Stimulated activated CD4-positive, alpha-beta T cell treated with anti-CD3 and anti-CD28 coated beads, Interleukin-2, amount 100 ng/mL, for 4 hours (primary cell): ENCODE measurements around the gene SLC44A5.

Experiments
- DNase-seq: peaks from one replicate; pipeline ENCODE4 v3.0.0-alpha.2; 2020; ENCODE audit warnings: low read depth

SLC44A5 gene

GRCh38 chr1:75588779-75589475 lies 22.0 kb downstream of the SLC44A5 start:
- no peak for DNase-seq

- DNase-seq, result no peak
Measured at GRCh38 chr1:75587692-75588091, 23.2 kb downstream of the SLC44A5 start.

- no peak for DNase-seq
Measured at GRCh38 chr1:75583282-75583681, 27.6 kb downstream of the SLC44A5 start.

DNA sequence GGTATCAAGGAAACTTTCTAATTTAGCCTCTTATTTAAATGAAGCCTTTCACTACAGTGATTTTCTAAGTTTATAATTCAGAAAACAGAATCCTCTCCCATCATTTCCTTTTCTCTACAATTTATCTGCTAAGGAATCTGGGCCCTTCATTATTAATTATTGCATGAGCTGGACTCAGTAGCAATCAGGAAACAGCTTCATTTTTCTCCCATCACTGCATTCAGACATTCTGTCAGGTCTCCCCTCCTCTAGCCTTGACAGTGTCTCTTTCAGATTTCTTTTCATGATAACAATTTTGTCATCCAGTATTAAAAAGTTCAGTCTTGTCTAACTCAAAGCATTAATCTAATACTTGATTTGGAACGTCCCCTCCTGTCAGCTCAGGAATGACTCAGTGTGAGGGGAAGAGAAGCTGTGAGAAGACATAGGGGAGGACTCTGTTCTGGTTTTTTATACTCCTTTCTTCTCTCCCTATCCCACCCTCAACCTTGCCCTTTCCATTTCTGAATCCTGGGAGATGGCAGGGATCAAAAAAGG lies 28.1 kb downstream of the SLC44A5 start:
- DNase-seq, result no peak

DNA sequence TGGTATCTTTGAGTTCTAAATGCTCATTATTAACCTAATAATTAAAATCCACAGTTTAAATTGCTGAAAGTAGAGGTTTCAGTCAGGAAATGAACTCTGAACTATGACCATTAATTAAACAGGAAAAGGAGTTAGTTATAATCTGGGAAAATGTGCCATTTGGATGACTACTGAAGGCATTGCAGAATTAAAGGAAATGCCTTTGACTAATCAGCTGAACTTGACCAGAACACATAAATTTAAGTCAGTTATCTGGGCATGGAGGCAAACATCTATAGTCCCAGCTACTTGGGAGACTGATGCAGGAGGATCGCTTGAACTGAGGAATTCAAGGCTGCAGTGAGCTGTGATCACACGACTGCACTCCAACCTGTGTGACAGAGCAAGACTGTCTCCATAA lies 31.9 kb downstream of the SLC44A5 start:
- DNase-seq, result no peak

DNA sequence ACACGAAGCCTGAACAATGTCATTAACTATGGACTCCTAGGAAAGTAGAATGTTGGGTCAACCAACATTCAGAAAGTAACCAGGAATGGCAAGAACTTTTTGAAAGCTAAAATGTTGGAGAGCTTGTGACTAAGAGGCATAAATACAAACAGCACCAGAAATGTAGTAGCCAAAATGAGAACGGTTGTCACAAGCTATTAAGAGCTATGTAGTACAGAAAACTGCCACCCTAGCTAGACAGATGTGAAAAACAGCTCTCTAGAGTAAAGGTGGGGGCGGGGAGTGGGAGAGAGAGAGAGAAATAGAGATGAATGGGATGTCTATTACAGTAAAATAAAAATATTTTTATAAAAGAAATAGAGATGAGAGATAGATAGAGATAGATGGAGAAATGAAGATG lies 35.1 kb downstream of the SLC44A5 start:
- no peak for DNase-seq

- no peak for DNase-seq
Measured at GRCh38 chr1:75567191-75567590, 43.7 kb downstream of the SLC44A5 start.

- no peak for DNase-seq
Measured at GRCh38 chr1:75559800-75560199, 51.1 kb downstream of the SLC44A5 start.

GRCh38 chr1:75559136-75559535 lies 51.8 kb downstream of the SLC44A5 start:
- no peak for DNase-seq

DNA sequence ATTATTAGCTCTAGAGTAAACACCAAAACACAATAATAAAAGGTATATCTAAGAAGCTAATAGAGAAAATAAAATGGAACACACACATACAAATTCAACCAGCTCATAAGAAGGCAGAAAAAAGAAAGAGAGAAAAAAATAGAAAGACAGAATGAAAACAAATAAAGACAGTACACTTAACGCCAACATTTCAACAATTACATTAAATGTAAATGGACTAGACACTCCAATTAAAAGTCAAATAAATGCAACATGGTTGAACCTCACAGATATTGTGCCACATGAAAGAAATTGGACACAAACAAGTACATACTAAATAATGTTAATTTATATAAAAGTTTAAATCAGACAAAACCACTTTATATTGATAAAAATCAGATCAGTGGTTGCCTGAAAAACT lies 56.0 kb downstream of the SLC44A5 start:
- DNase-seq, result no peak

- DNase-seq, result no peak
Measured at GRCh38 chr1:75554181-75554580, 56.7 kb downstream of the SLC44A5 start.

- no peak for DNase-seq
Measured at GRCh38 chr1:75550559-75550958, 60.4 kb downstream of the SLC44A5 start.

DNA sequence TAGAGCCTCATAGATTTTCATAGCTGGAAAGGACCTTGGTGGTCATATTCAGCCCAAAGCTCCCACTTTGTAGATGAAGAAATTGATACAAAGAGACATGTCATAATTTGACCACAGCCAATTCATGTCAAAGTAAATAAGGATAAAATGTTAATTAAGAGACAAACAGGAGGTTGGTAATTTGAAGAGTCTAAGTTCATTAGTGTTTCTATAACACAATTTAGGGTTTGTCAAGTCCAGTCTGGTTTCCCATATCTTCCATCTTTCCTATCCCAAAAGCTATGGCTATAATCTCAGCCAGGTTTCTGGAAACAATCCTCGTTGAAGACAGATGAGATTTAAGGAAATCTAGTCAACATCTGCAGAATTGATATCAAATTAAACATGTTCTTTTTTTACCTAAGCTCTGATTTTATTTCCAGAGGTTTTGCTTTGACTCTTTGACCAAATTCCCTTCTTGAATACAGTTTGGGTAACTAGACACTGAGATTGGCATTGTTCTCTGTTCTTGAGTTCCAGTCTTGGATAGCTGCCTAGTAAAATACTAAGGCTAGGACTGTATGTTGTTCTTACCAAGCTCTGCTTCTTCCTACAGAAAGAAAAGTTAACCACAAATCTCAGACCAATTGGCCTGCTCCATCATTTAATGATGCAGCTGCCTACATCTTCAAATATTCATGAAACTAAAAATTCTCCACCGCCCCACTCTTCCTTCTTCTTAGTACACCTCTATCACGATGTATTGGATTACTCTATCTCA lies 62.0 kb downstream of the SLC44A5 start:
- no peak for DNase-seq

DNA sequence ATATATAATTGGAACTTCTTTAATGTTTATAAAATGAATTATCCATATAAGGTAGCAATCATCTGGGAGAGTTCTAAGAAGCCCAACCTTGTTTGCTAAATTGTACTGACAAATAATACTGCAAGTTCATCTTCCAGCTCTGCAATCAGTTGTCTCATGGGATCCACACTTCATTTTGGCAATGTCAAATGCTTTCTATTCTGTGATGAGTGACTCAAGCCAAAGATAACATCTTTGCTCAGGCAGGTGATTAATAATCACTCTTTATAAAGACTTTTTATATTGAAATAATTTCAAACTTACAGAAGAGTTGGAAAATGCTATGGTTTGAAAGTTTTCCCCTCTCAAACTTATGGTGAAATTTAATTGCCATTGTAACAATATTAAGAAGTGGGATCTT lies 67.2 kb downstream of the SLC44A5 start:
- DNase-seq, result no peak

- no peak for DNase-seq
Measured at GRCh38 chr1:75542818-75543570, 67.9 kb downstream of the SLC44A5 start.

DNA sequence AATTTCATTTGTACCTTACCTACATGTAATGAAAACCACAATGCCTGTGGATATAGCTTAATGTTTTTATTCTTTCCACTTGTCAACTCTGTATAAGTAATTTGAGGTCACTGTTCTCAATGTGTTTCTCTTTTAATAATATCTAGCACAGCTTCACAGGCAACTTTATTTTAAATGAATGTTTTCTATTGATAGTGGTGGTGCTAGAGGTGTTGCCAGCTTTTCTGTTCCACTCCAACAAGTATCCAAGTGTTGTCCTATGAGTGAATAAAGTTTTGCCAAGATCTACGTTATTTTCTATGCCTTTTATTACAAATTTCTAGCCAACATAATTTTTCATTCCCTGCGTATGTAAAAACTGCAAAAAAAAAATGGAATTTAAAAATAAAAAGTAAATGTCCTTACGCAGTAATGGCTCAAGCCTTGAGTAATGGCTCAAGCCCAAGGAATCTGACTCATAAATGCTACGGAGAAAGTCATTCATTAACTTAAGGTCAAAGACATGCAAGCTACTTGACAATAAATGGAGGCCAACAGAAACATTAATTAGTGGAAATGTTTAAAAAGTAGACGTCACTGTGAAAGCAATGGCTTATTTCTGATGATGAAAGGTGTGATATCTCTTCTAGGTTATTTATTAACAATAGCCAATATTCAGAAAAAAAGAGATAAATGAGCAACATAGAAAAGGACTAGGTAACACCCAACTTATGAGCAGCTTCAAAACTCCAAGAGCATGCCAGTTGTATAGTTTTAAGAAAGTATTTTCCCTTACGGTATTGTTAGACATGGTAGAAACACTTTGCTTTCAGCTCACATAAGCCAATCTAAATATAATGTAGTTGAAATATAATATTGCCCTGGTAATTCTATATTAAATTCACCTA lies 71.4 kb downstream of the SLC44A5 start:
- DNase-seq, result no peak

DNA sequence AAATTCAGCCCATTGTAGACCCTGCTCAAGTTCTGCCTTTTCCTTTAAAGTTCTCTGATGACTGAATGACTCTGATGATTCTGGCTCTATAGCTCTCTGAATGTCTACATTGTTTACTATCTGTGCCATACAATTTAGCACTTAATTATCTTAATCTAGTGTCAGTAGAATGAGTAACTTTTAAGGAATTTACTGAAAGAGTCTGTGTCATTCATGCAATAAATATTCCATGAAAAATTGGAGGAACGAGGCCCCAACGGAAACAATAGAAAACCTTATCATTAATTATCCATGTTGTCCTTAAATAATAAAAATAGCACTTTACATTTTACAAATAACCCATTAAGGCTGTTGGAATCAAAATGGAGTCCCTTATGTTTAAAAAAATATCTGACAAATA lies 77.8 kb downstream of the SLC44A5 start:
- no peak for DNase-seq

DNA sequence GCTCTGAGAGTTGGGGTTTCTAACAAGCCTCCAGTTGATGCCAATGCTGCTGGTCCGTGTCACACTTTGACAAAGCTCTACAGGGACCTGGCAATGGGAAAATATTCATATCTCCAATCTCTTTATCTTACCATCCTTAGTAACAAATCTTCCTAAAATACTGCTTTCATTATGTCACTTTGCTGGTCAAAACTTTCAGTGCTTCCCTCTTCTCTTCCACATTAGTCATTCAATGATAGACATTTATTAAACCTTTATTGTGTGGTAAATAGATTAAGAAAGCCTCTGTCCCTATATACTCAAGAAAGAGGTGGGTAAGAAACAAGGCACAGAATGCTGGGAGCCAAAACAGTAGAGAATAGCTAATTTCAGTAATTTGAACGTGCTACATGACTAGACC lies 79.3 kb downstream of the SLC44A5 start:
- DNase-seq, result no peak

DNA sequence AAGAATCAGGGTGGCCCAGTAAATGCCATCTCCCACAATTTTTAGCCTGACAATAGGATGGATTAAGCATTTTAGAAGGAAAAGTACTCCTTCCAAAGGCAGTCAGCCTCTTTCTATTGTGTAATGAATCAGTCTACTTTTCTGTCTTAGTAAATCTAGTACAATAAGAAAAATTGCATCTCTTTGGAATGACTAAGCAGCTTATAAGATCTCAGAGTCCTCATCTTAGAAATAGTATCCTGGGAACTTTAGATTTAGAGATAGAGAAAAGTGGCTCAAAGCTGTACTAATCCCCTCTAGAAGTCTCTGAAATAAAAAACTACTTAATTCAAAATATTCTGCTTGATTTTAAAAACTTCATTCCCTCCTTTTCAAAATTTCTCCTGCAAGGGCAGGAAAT lies 81.4 kb downstream of the SLC44A5 start:
- DNase-seq, result no peak

GRCh38 chr1:75528001-75528400 lies 82.9 kb downstream of the SLC44A5 start:
- DNase-seq, result no peak

DNA sequence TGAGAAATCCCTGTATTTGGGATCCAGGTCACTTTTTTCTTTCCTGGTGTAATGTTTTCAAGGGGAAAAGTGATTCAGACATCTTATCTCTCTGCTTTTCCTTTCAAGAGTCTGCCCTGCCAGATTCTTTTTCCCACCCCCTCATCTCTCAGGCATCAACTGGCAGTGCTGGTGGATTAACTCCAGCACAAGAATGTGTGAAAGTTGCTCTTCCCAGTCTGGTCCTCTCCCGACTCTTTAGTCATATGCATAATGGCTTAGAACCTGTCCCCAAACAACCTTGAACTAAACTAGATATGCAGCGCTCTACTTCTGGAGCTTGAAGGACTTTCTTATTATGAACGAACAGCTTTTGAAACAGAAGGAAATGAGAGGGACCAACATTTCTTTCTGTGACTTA lies 88.5 kb downstream of the SLC44A5 start:
- DNase-seq, result no peak

DNA sequence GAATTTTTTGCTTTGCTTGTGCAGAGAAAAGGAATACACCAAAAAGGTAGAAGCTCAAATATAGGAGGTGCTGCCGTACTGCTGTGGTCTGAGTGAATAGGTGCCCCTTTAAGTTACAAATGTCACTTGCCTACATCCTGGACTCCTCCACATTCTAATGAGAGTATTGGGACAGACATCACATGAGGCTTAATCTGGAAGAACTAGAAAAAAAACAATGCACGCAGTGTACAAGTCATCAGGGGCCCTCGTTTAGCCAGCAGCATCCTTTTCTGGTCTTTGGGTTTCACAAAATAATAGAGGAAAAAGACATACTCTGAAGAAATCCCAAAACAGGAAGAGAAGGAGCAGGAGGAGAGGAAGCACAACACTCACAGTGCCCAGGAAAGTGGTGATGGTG lies 89.3 kb downstream of the SLC44A5 start:
- no peak for DNase-seq
